HG02840 (cell line): ENCODE results near the gene FBXO21.

Experiments used
- ATAC-seq: cut with Tn5 transposase; IDR thresholded peaks from one replicate; pipeline ENCODE4 v1.9.1; 2021; ENCODE audit warnings: mild to moderate bottlenecking, moderate library complexity, moderate number of reproducible peaks; ENCODE audit not compliant: unreplicated experiment, low FRiP score

FBXO21 gene

GRCh38 chr12:117143008-117143532 is 47.2 kb downstream of the FBXO21 start:
- no peak for ATAC-seq

- no peak for ATAC-seq
These were observed 48.2 kb downstream of the FBXO21 start for GRCh38 chr12:117142094-117142493.

GRCh38 chr12:117141097-117141898 is 49.0 kb downstream of the FBXO21 start:
- ATAC-seq, result no peak

GRCh38 chr12:117140397-117141096 is 49.7 kb downstream of the FBXO21 start:
- ATAC-seq, result no peak

- no peak for ATAC-seq
These were observed 51.1 kb downstream of the FBXO21 start for GRCh38 chr12:117139025-117139717.

GRCh38 chr12:117134721-117135120 is 55.5 kb downstream of the FBXO21 start:
- ATAC-seq, result no peak

GRCh38 chr12:117134059-117134458 is 56.2 kb downstream of the FBXO21 start:
- ATAC-seq, result no peak

GRCh38 chr12:117130801-117131200 is 59.5 kb downstream of the FBXO21 start:
- no peak for ATAC-seq

- ATAC-seq, result no peak
These were observed 60.9 kb downstream of the FBXO21 start for GRCh38 chr12:117129391-117129790.

GRCh38 chr12:117127933-117128823 is 62.1 kb downstream of the FBXO21 start:
- ATAC-seq, result no peak

GRCh38 chr12:117126335-117126734 is 63.9 kb downstream of the FBXO21 start:
- no peak for ATAC-seq

- no peak for ATAC-seq
These were observed 64.5 kb downstream of the FBXO21 start for GRCh38 chr12:117125767-117126166.

- no peak for ATAC-seq
These were observed 65.0 kb downstream of the FBXO21 start for GRCh38 chr12:117125272-117125613.

GRCh38 chr12:117124421-117125271 is 65.6 kb downstream of the FBXO21 start:
- ATAC-seq, result no peak

- ATAC-seq, result no peak
These were observed 68.8 kb downstream of the FBXO21 start for GRCh38 chr12:117121441-117121840.

- no peak for ATAC-seq
These were observed 69.5 kb downstream of the FBXO21 start for GRCh38 chr12:117120787-117121186.

- no peak for ATAC-seq
These were observed 70.6 kb downstream of the FBXO21 start for GRCh38 chr12:117119592-117120198.

GRCh38 chr12:117118838-117119591 is 71.3 kb downstream of the FBXO21 start:
- ATAC-seq, result no peak
